Epithelial cell of proximal tubule (primary cell): ENCODE results near the gene TLL1. TPM values are rescaled to one million over a fixed set of nuclear protein-coding genes. Genes with fewer than 3 reads are reported as not detected.

Experiments used
- DNase-seq: peaks from one replicate; pipeline ENCODE4 v3.0.0-alpha.2; 2011; ENCODE audit warnings: low read depth
- H3K4me3 ChIP-seq: 2 replicates; pipeline ENCODE4 v1.5.1; 2011; ENCODE audit warnings: low read depth, mild to moderate bottlenecking, low read length
- CTCF ChIP-seq: conservative IDR thresholded peaks from 2 replicates; pipeline ENCODE4 v1.5.1; 2012; ENCODE audit warnings: low read depth, mild to moderate bottlenecking, low read length
- total RNA-seq: library from RNA; depleted of rRNA; stranded (reverse); fragments of >200 nt; gene quantifications from 2 replicates; pipeline ENCODE4 v1.2.3, GENCODE V29; 2015

Gene TLL1
- total RNA-seq, 1 donor from 2014 or later: 2.6 TPM

- no peak for DNase-seq
- TF ChIP-seq CTCF: no peak
- H3K4me3 ChIP-seq: no peak overlapping the region
Measured at GRCh38 chr4:165879641-165880040, 6.6 kb downstream of the TLL1 start.

GRCh38 chr4:165894159-165894558 is 21.1 kb downstream of the TLL1 start:
- no peak for TF ChIP-seq CTCF

GRCh38 chr4:165905405-165906027 is 32.5 kb downstream of the TLL1 start:
- TF ChIP-seq CTCF: no peak
- no peak overlapping the region for H3K4me3 ChIP-seq
- DNase-seq: no peak

More at GRCh38 chr4:165894159-165894558, 21.1 kb downstream of the TLL1 start:
- H3K4me3 ChIP-seq: no peak overlapping the region
- DNase-seq: no peak

GRCh38 chr4:165906272-165906671 is 33.2 kb downstream of the TLL1 start:
- no peak for DNase-seq
- H3K4me3 ChIP-seq: no peak overlapping the region
- no peak for TF ChIP-seq CTCF

- TF ChIP-seq CTCF: no peak
- H3K4me3 ChIP-seq: no peak overlapping the region
- no peak for DNase-seq
Measured at GRCh38 chr4:165909947-165910346, 36.9 kb downstream of the TLL1 start.

GRCh38 chr4:165915215-165915614 is 42.2 kb downstream of the TLL1 start:
- no peak overlapping the region for H3K4me3 ChIP-seq
- TF ChIP-seq CTCF: no peak
- DNase-seq: no peak

GRCh38 chr4:165921546-165921945 is 48.5 kb downstream of the TLL1 start:
- no peak for TF ChIP-seq CTCF
- no peak for DNase-seq

More at GRCh38 chr4:165921546-165921945, 48.5 kb downstream of the TLL1 start:
- H3K4me3 ChIP-seq: no peak overlapping the region
